Tibial nerve (tissue), 4 donors: Measurements from ENCODE around the gene CCM2L. TPM values are rescaled to one million over a fixed set of nuclear protein-coding genes. Genes with fewer than 3 reads are reported as not detected.

Experiments used
- DNase-seq, 2 donors: peaks; one replicate each; pipeline ENCODE4 v3.0.0-alpha.2; 2019; ENCODE audit warnings: low spot score in 2 of 2
- H3K27ac ChIP-seq, 4 donors: fragments of 200-600 bp; sonication (generic) in 3 of 4; one replicate each; pipeline ENCODE4 v1.5.1; 2017 to 2019; ENCODE audit warnings: mild to moderate bottlenecking in 1 of 4
- H3K27me3 ChIP-seq, 2 donors: fragments of 200-600 bp; sonication (generic) in 1 of 2; one replicate each; pipeline versions ENCODE4 v1.5.1 to v1.6.0; 2017 to 2019
- H3K36me3 ChIP-seq, 3 donors: fragments of 200-600 bp; sonication (generic); one replicate each; pipeline ENCODE4 v1.5.1; 2018 to 2019
- H3K4me1 ChIP-seq, 4 donors: fragments of 200-600 bp; sonication (generic) in 3 of 4; one replicate each; pipeline ENCODE4 v1.5.1; 2017 to 2019
- H3K4me3 ChIP-seq, 4 donors: fragments of 200-600 bp; sonication (generic) in 3 of 4; one replicate each; pipeline ENCODE4 v1.5.1; 2017 to 2019; ENCODE audit warnings: mild to moderate bottlenecking in 1 of 4, moderate library complexity in 1 of 4
- H3K9me3 ChIP-seq, 4 donors: fragments of 200-600 bp; sonication (generic) in 3 of 4; one replicate each; pipeline ENCODE4 v1.5.1; 2017 to 2019
- EP300 ChIP-seq, 2 donors: sonication (generic); formaldehyde crosslinking; IDR thresholded peaks; one replicate each; pipeline ENCODE4 v1.6.1; 2017; ENCODE audit warnings: antibody characterized with exemption in 2 of 2, mild to moderate bottlenecking in 1 of 2
- POLR2A ChIP-seq, 2 donors: fragments of 450-650 bp; IDR thresholded peaks; one replicate each; pipeline ENCODE4 v1.6.1; 2017; ENCODE audit warnings: antibody characterized with exemption in 2 of 2, mild to moderate bottlenecking in 2 of 2, moderate library complexity in 2 of 2
- WGBS, 2 donors: methylation state at CpG; one replicate each; pipeline ENCODE4 v1.1.5; 2018; 5-methylcytosine and 5-hydroxymethylcytosine counted together
- total RNA-seq, 4 donors: library from RNA; depleted of rRNA; stranded (reverse); fragments of >200 nt; gene quantifications; one replicate each; pipeline ENCODE4 v1.1.0, GENCODE V29; 2016
- TF ChIP-seq, protein P1 (sequence below), 5 experiments: fragments of 200-600 bp in 3 of 5; fragments of 450-650 bp in 2 of 5; sonication (generic) in 3 of 5; IDR thresholded peaks; one replicate each; pipeline ENCODE4 v1.5.1; 2016 to 2019; ENCODE audit warnings: antibody characterized with exemption in 5 of 5, mild to moderate bottlenecking in 3 of 5, moderate library complexity in 2 of 5

The CCM2L gene
- total RNA-seq, 4 donors from 2014 or later, result 5.4 to 14.2 (median 13.6) TPM

- no peak for DNase-seq
- TF ChIP-seq, protein P1, sequence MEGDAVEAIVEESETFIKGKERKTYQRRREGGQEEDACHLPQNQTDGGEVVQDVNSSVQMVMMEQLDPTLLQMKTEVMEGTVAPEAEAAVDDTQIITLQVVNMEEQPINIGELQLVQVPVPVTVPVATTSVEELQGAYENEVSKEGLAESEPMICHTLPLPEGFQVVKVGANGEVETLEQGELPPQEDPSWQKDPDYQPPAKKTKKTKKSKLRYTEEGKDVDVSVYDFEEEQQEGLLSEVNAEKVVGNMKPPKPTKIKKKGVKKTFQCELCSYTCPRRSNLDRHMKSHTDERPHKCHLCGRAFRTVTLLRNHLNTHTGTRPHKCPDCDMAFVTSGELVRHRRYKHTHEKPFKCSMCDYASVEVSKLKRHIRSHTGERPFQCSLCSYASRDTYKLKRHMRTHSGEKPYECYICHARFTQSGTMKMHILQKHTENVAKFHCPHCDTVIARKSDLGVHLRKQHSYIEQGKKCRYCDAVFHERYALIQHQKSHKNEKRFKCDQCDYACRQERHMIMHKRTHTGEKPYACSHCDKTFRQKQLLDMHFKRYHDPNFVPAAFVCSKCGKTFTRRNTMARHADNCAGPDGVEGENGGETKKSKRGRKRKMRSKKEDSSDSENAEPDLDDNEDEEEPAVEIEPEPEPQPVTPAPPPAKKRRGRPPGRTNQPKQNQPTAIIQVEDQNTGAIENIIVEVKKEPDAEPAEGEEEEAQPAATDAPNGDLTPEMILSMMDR (IDR thresholded peaks at IDR 0.05), result no peak
- TF ChIP-seq EP300 (IDR thresholded peaks at IDR 0.05) (no peak), POLR2A (IDR thresholded peaks at IDR 0.05) (no peak)
- H3K4me3 ChIP-seq, result no peak overlapping the region
- no peaks in the 10 kb centered on the region for H3K27me3 ChIP-seq
- H3K9me3 ChIP-seq, result no peaks in the 10 kb centered on the region
- no peaks in the 10 kb centered on the region for H3K4me1 ChIP-seq
- WGBS, 2 donors, result 60 to 67% methylated on average over 1 of the region's 1 CpG
- no peak overlapping the region for H3K27ac ChIP-seq
- no peaks in the 10 kb centered on the region for H3K36me3 ChIP-seq
Measured at GRCh38 chr20:31987744-31988143, 22.5 kb upstream of the CCM2L start.

DNA sequence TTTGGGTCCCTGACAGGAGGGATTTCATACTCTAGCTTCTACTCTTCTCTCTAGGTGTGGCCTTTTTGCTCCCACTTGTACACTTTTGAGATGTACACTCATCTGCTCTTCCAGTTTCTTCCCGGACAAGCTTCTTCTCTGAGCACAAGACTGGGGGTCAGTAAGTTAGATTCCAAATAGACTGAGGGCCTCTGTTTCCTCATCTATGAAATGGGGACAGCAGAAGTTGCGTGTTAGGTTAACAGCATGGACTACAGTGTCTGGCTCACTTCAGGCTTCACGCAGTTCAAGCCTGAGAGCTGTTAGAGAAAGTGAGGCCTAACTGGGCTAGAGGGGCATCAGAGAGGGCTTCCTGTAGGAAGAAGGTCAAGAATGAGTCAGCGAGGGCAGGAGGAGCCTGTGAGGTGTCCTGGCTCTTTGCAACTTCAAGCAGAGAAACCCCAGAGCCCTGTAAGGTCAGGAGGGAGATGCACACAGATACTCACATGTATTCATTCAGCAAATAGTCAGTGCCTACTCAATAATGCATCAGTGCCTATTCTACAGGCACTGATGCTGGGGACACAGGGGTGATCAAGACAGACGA is 21.7 kb upstream of the CCM2L start:
- H3K9me3 ChIP-seq, result no peaks in the 10 kb centered on the region
- WGBS, 2 donors, result 80 to 86% methylated on average over 5 of the region's 5 CpGs
- TF ChIP-seq EP300 (IDR thresholded peaks at IDR 0.05) (no peak), POLR2A (IDR thresholded peaks at IDR 0.05) (no peak)
- TF ChIP-seq, protein P1 (IDR thresholded peaks at IDR 0.05), result no peak

GRCh38 chr20:31989030-31989645 is 21.1 kb upstream of the CCM2L start:
- no peak for DNase-seq
- TF ChIP-seq, protein P1 (IDR thresholded peaks at IDR 0.05), result no peak
- no peak for TF ChIP-seq POLR2A (IDR thresholded peaks at IDR 0.05)
- TF ChIP-seq EP300 (IDR thresholded peaks at IDR 0.05), result no peak
- H3K27ac ChIP-seq, result no peak overlapping the region
- H3K36me3 ChIP-seq, result no peaks in the 10 kb centered on the region
- WGBS, 2 donors, result 74 to 82% methylated on average over 8 of the region's 8 CpGs
- H3K4me1 ChIP-seq, result no peaks in the 10 kb centered on the region
- H3K27me3 ChIP-seq, result peaks cover 0 to 11% of the 10 kb centered on the region in 2 donors
- H3K4me3 ChIP-seq, result no peak overlapping the region
- no peaks in the 10 kb centered on the region for H3K9me3 ChIP-seq

More for the DNA sequence above, 21.7 kb upstream of the CCM2L start:
- no peaks in the 10 kb centered on the region for H3K36me3 ChIP-seq
- no peak for DNase-seq
- no peak overlapping the region for H3K4me3 ChIP-seq
- no peak overlapping the region for H3K27ac ChIP-seq
- peaks cover 0 to 5% of the 10 kb centered on the region in 2 donors for H3K27me3 ChIP-seq
- H3K4me1 ChIP-seq, result no peaks in the 10 kb centered on the region

DNA sequence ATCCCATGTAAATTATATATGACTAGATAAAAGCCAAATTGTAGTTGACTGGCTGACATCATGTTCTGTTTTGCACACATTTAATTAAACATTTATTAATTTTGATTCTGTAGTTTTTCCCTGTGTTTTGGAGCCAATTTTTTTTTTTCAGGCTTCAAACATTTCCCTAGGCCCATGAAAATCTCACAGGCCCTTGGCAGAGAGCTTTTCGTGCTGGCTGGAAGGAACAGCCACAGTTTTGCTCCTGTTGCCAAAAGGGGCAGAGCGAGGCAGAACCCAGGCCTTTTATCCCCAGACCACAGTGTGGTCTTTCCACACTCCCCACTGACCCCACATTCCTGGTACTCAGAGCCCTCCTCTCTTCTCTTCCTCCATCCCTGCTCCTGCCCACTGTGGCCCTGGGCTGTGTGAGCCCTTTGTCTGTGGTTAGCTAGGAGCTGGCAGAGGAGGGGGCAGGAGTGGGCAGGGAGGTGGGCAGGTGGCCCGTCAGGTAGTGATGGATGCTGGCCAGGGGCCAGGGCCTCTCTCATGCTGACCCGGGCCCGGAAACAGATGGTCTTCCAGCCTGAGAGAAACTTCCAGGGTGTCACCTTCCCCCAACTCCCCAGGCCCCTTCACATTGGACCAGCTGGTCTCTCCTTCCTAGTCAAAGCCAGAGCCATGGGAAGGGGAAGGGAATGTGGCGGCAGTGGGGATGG is 19.4 kb upstream of the CCM2L start:
- Histone ChIP-seq H3K9me3 (no peaks in the 10 kb centered on the region), H3K27ac (no peak overlapping the region), H3K36me3 (no peaks in the 10 kb centered on the region), H3K27me3 (peaks cover 0 to 28% of the 10 kb centered on the region in 2 donors), H3K4me3 (no peak overlapping the region), H3K4me1 (peaks cover 0 to 5% (median 0%) of the 10 kb centered on the region in 4 donors)
- 33 to 43% methylated on average over 3 to 4 of the region's 6 CpGs for WGBS, 2 donors
- TF ChIP-seq, protein P1 (IDR thresholded peaks at IDR 0.05), result no peak
- TF ChIP-seq POLR2A (IDR thresholded peaks at IDR 0.05) (no peak), EP300 (IDR thresholded peaks at IDR 0.05) (no peak)
- DNase-seq, result no peak

DNA sequence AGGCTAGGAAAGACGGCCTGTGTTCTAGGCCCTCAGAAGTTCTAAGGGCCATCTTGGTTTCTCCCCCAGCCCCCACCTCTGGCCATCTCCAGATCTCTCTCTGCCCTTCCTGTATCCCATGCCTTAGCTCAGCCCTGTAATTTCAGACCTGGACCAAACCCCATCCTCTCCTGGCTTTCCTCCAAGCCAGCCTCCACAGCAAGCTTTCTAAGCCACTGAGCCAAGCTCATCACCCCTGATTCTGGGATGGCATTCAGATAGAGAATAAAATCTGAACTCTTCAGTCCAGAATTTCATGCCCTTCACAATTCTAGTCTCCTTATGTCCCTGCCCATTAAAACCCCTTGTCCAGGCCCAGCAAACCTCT is 18.9 kb upstream of the CCM2L start:
- Histone ChIP-seq H3K4me1 (peaks cover 0 to 5% (median 0%) of the 10 kb centered on the region in 4 donors), H3K36me3 (no peaks in the 10 kb centered on the region), H3K9me3 (no peaks in the 10 kb centered on the region), H3K4me3 (no peak overlapping the region), H3K27ac (no peak overlapping the region), H3K27me3 (peaks cover 0 to 33% of the 10 kb centered on the region in 2 donors)
- no peak for TF ChIP-seq POLR2A (IDR thresholded peaks at IDR 0.05)
- TF ChIP-seq, protein P1 (IDR thresholded peaks at IDR 0.05), result no peak
- no peak for TF ChIP-seq EP300 (IDR thresholded peaks at IDR 0.05)
- DNase-seq, result no peak
- WGBS, 2 donors, result 33 to 43% methylated on average over 1 of the region's 1 CpG
